DMS 273 (cell line): ENCODE measurements around the gene FAM110A.
"Not testable (repeated sequence)": the region's sequence is repeated elsewhere in the genome, so short reads cannot be mapped to it uniquely, and the experiment has no call there.

ENCODE experiments used
- DNase-seq: peaks from one replicate; lab custom pipeline; 2025; ENCODE audit not compliant: unreplicated experiment; lab: John Stamatoyannopoulos, UW

FAM110A gene

DNA sequence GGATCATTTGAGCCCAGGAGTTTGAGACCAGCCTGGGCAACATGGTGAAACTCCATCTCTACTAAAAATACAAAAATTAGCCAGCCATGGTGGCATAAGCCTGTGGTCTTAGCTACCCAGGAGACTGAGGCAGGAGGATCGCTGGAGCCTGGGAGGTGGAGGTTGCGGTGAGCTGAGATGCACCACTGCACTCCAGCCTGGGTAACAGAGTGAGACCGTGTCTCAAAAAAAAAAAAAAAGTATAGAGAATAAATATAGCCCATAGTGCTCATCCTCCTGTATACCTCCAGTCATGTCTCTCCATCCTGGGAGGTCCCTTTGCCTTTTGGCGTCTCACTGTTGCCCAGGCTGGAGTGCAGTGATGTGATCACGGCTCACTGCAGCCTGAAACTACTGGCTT is 58.9 kb downstream of the FAM110A start:
- DNase-seq = not testable (repeated sequence)
